GM19193 (cell line): ENCODE data around the gene CETN3.

Experiments used
- POLR2A ChIP-seq: IDR thresholded peaks from 4 replicates; pipeline ENCODE4 v1.6.1; 2011; ENCODE audit not compliant: insufficient read depth, insufficient read length; ENCODE audit errors: extremely low read depth

Gene CETN3

DNA sequence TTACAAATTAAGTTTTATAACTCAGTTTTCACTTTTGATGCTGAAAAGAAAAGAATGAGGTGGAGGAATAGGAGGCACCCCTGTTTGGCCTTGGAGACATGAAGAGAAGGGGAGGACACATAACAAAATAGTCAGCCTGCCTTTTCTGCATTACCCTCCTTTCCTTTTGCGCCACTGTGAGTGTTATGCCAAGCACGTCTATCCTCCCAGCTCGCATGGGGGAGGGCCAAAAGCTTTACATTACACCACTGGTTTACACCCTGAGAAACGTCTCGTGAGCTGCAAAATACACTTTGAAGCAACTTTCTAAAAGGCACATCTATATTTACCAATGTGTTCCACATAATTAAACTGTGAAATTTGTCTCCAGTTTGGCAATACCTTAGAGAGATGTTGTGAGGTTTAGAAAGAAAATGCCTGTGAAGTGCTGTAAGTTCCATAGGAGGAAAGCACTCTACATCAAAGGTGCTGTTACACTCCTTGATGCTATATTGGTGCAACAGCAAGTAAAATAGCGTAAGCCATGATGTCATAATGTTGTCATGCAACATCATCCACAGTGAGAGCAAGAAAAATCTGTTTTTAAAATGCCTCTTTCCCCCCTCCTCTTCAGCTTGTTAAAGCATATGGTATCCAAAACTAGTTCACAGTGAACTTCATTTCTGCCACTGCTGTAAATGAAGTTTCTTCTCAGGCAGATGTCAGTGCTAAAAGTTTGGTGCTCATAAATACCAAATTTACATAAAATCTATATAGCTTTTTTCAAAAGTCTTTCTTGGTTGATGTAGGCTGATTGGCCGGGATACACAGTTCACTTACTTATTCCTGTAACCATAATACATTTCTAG is 50.3 kb downstream of the CETN3 start:
- TF ChIP-seq POLR2A, result no peak

DNA sequence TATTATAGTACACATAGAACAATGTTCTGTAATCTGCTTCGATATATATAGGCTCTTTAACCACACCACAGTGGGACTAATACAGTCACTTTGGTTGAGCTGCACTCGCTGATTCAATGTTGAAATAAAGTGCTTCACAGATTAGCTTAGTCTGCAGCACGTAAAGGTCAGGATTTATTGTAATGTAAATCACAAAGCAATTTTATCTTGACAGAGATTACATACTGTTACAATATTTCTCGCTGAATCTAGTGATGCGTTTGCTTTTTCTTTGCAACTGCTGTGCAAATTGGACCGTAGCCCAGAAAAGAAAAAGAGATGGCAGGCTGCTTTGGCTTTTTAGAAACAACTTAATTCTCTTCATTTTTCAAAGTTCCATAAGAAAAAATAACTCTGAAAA is 52.9 kb downstream of the CETN3 start:
- no peak for TF ChIP-seq POLR2A

DNA sequence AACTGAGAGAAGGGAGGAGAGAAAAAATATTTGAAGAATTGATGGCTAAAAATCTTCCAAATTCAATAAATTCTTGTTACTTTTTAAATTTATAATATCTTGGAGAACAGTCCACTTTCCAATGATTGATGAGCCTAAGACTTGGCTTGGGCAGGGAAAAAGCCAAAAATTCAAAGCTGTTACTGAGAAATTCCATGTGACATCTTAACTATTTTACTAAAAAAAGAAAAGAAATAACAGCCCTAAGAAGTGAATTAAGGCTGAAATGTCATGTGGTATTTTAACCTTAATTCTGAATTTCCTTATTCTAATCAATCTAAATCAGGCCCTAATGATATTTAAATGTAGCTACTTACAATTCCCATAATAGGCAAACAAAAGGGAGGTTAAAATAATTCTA is 53.4 kb downstream of the CETN3 start:
- no peak for TF ChIP-seq POLR2A

DNA sequence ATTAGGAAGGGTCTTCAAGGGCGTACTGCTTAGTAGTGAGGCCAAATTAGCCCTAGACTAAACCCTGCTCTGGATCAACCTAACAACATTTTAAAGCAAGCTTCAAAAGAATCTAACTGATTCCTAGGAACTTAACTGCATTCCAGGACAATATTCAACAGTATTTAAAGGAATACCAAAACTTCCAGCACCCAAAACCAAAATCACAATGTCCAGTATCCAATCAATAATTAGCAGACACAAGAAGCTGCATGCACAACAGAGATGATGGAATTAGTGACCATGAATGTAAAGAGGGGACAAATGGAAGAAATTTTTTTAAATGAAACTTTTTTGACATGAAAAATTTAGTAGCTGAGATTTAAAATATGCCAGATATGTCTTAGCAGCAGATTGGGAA is 53.9 kb downstream of the CETN3 start:
- no peak for TF ChIP-seq POLR2A

DNA sequence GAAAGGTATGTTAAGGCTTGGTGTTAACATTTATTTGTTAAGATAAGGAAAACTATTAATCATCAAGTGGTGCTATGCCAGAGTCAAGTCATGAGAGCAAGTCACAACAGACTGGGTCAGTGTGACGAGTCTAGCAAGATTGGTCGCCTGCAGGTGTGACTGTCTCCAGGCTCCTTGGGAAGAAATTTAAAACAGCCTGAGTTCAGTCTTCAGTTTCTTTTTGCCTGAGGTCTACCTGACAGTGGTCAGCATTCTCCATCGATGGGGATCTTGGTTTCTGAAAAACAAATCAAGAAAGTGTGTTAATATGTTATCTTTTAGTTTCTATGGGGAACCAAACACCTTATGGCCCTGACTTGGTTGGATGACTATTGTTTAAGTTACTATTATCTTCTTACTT is 56.3 kb downstream of the CETN3 start:
- TF ChIP-seq POLR2A, result no peak

DNA sequence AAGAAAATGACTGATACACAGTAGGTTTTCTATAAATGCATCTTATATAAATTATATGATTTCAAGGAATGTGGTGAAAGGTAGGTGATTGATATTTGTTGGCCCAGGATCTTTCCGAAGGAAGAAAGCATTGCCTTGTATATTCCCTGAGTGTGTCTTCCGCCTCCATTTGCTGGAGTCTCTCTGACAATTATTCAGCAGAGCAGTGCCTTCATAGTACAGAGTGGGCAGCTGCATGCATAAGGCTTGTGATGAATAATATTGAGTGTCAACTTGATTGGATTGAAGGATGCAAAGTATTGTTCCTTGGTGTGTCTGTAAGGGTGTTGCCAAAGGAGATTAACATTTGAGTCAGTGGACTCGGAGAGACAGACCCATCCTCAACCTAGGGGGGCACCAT is 58.5 kb downstream of the CETN3 start:
- TF ChIP-seq POLR2A, result no peak

DNA sequence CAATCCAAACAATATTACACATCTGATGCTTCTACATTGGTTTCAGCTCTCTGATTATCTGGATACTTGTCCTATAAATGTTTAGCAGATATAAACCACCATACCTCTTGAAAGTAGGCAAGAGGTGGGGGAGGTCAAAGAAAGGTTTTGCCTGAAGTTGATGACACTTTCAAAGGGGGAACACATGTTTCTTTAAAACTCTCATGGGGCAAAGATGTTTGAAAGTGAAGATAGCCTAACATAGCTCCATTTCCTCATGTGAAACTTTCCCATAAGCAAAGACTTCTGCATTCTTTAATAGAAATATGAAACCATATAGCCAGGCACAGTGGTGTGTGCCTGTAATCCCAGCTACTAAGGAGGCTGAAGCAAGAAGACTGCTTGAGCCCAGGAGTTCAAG is 62.1 kb downstream of the CETN3 start:
- no peak for TF ChIP-seq POLR2A

DNA sequence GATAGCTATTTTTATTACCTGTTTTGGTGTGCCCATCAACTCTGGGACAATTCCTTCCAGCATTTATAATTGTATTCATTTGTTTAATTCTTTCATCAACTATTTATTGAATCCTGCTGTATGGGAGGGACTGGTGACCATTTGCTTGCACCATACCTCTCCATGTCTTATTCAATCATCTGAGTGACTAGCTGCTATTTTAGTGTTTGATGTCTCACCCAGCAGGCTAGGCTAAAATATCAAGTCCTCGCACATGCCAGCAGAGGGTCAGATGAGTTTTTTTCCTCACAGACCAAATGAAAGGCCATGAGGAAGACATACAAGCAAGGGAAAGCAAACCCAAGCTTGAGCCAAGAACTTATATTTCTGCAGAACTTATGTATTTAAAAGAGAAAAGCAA is 63.9 kb downstream of the CETN3 start:
- no peak for TF ChIP-seq POLR2A

DNA sequence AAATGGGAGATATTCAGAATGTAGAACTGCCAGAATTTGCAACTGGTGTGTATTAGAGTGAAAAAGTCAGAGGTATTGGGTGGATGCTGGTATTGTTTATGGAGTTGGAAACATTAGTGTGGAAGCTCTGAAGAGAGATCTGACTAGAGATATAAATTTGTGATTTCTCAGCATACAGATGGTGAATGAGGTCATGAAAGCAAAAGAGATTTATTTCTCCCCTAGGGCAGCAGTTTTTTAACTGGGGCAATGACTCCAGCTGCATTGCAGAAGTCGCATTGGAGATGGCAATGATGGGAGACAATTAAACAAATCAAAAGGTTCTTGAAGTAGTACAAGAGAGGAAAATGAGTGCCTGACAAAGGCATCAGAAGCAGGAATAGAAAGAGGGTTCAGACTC is 64.9 kb downstream of the CETN3 start:
- TF ChIP-seq POLR2A, result no peak

DNA sequence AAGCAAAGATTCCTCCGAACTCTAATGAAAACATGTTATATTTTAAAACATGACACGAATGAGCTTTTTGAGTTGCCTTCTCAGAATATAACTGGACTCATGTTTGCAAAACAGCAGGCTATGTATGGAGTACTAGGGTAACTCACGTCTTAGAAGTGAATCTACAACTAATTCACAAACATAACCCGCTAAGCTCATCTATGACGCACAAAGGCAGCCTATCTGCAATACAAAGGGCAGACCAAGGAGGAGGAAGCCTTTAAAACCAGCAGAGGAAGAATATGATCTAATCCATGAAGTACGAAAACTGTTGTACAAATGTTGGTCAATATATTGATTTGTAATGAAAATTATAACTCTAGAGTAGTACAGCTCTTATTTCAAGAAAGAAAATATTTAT is 67.0 kb downstream of the CETN3 start:
- TF ChIP-seq POLR2A, result no peak
